K562 (cell line): ENCODE results near the gene SNRPD2. TPM values are rescaled to one million over a fixed set of nuclear protein-coding genes. Genes with fewer than 3 reads are reported as not detected.

Source experiments
- CBX5 ChIP-seq: IDR thresholded peaks from 2 replicates; pipeline ENCODE4 v1.6.1; 2014; ENCODE audit warnings: low read depth, borderline replicate concordance
- ERF ChIP-seq: fragments of 450-650 bp; formaldehyde crosslinking; IDR thresholded peaks from 2 replicates; pipeline ENCODE4 v1.4.0; 2020; ENCODE audit warnings: mild to moderate bottlenecking, mixed read lengths
- ESRRB ChIP-seq: fragments of 250-450 bp; sonication (Bioruptor Pico); IDR thresholded peaks from 2 replicates; pipeline ENCODE4 v1.5.0; 2020; ENCODE audit warnings: mild to moderate bottlenecking, moderate library complexity, borderline replicate concordance
- HDAC2 ChIP-seq: fragments of 450-650 bp; IDR thresholded peaks from 2 replicates; pipeline ENCODE4 v1.6.1; 2016; ENCODE audit warnings: mild to moderate bottlenecking
- KDM5B ChIP-seq: fragments of 200-600 bp; sonication (generic); IDR thresholded peaks from 2 replicates; pipeline ENCODE4 v1.6.1; 2012; ENCODE audit warnings: low read depth, mild to moderate bottlenecking, moderate library complexity, low read length, control low read depth, inconsistent platforms; ENCODE audit not compliant: insufficient replicate concordance
- NEUROD1 ChIP-seq: fragments of 150-350 bp; IDR thresholded peaks from 2 replicates; pipeline ENCODE4 v1.6.1; 2014; ENCODE audit warnings: borderline replicate concordance, low read length, low read depth; ENCODE audit not compliant: partially characterized antibody
- SMARCE1 ChIP-seq: fragments of 450-650 bp; IDR thresholded peaks from 2 replicates; pipeline ENCODE4 v1.7.1; 2016; ENCODE audit warnings: mild to moderate bottlenecking
- TGIF2 ChIP-seq: sonication (generic); formaldehyde crosslinking; IDR thresholded peaks from 2 replicates; pipeline ENCODE4 v1.8.1; 2022; ENCODE audit warnings: mild to moderate bottlenecking, missing genetic modification reagents, moderate library complexity
- polyA plus RNA-seq, 8 experiments: library from polyadenylated mRNA; depleted of rRNA in 4 of 8; stranded (reverse) in 5 of 8; unstranded in 3 of 8; fragments of >200 nt; fragmentation: Nextera tagmentation in 2 of 8; fragmentation: Illumina TruSeq in 1 of 8; extraction: Ambion mirVana in 2 of 8; extraction: Trizol in 1 of 8; gene quantifications; 2 replicates each; pipeline versions ENCODE4 v1.2.1 to v1.2.3, GENCODE V29; 2011 to 2014; ENCODE audit warnings: inconsistent platforms in 1 of 8, missing spikeins in 1 of 8
- total RNA-seq, 7 experiments: library from RNA; depleted of rRNA in 6 of 7; stranded (reverse); fragments of >200 nt in 6 of 7; fragmentation: Illumina TruSeq in 2 of 7; extraction: Trizol in 2 of 7; gene quantifications; 2 replicates each; pipeline versions ENCODE4 v1.2.1 to v1.2.3, GENCODE V29; 2011 to 2021; ENCODE audit warnings: low replicate concordance in 1 of 7
- TF ChIP-seq, protein P1 (sequence below): sonication (generic); formaldehyde crosslinking; IDR thresholded peaks from 2 replicates; pipeline ENCODE4 v1.8.0; 2022; ENCODE audit warnings: mild to moderate bottlenecking, missing genetic modification reagents
- TF ChIP-seq, protein P2 (sequence below): sonication (generic); formaldehyde crosslinking; IDR thresholded peaks from 2 replicates; pipeline ENCODE4 v1.8.1; 2023; ENCODE audit warnings: mild to moderate bottlenecking, missing genetic modification reagents
- TF ChIP-seq, protein P3 (sequence below), 2 experiments: fragments of 450-650 bp; IDR thresholded peaks; 2 replicates each; pipeline ENCODE4 v1.6.1; 2016
- TF ChIP-seq, protein P4 (sequence below): fragments of 450-650 bp; IDR thresholded peaks from 2 replicates; pipeline ENCODE4 v1.6.1; 2014; ENCODE audit warnings: low read depth, mild to moderate bottlenecking, moderate library complexity, borderline replicate concordance
- TF ChIP-seq, protein P5 (sequence below): sonication (generic); formaldehyde crosslinking; IDR thresholded peaks from 2 replicates; pipeline ENCODE4 v1.5.0; 2020; ENCODE audit warnings: missing genetic modification reagents

SNRPD2 gene
- total and polyA plus RNA-seq, 9 of the 15 experiments (the other 6 are each of a cell fraction or from before 2014, with no cell fraction given) = 728 to 4,411 (median 1,029) TPM

DNA sequence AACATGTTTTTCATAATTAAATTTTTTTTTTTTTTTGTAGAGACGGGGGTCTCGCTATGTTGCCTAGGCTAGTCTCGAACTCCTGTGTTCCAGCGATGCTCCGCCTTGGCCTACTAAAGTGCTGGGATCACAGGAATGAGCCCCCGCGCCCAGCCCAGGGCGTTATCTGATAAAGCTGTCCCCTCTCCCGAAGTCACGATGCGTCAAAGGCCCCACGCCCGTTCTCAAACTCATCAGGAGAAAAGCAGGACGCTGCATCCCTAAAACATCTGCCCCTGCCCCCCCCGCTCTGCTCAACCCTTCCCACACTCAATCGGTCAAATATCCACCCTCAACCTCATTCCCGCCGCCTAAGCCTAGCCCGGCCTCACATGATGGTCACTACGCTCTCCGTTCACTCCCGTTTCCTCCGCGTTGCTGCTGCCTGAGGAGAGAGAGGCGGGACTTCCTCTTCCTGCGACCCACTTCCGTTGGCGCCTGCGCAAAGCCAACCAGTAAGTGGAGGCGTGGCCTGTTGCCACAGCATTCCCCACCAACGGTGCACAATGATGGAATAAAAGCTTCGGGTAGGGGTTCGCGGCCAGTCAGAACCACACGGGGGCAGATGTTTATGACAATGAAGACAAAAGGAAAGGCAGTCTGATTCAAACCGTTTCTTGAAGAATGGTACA is at the start of gene SNRPD2 (continued):
- TF ChIP-seq NEUROD1 (peak; percentile 77), HDAC2 (peak; percentile 83; the same call in 1 of the 2 replicates), ERF (0 out of 2 replicates have a peak, but pooled peaks have one; percentile 18), TGIF2 (CRISPR knock-in tag) (no peak), KDM5B (peak; percentile 84), CBX5 (peak; percentile 45; the same call in 1 of the 2 replicates), SMARCE1 (peak; percentile 79; the same call in 1 of the 2 replicates), ESRRB (no peak)
- TF ChIP-seq, protein P1, sequence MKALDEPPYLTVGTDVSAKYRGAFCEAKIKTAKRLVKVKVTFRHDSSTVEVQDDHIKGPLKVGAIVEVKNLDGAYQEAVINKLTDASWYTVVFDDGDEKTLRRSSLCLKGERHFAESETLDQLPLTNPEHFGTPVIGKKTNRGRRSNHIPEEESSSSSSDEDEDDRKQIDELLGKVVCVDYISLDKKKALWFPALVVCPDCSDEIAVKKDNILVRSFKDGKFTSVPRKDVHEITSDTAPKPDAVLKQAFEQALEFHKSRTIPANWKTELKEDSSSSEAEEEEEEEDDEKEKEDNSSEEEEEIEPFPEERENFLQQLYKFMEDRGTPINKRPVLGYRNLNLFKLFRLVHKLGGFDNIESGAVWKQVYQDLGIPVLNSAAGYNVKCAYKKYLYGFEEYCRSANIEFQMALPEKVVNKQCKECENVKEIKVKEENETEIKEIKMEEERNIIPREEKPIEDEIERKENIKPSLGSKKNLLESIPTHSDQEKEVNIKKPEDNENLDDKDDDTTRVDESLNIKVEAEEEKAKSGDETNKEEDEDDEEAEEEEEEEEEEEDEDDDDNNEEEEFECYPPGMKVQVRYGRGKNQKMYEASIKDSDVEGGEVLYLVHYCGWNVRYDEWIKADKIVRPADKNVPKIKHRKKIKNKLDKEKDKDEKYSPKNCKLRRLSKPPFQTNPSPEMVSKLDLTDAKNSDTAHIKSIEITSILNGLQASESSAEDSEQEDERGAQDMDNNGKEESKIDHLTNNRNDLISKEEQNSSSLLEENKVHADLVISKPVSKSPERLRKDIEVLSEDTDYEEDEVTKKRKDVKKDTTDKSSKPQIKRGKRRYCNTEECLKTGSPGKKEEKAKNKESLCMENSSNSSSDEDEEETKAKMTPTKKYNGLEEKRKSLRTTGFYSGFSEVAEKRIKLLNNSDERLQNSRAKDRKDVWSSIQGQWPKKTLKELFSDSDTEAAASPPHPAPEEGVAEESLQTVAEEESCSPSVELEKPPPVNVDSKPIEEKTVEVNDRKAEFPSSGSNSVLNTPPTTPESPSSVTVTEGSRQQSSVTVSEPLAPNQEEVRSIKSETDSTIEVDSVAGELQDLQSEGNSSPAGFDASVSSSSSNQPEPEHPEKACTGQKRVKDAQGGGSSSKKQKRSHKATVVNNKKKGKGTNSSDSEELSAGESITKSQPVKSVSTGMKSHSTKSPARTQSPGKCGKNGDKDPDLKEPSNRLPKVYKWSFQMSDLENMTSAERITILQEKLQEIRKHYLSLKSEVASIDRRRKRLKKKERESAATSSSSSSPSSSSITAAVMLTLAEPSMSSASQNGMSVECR (CRISPR knock-in tag) = peak; percentile 45; the same call in 1 of the 2 replicates
- TF ChIP-seq, protein P2, sequence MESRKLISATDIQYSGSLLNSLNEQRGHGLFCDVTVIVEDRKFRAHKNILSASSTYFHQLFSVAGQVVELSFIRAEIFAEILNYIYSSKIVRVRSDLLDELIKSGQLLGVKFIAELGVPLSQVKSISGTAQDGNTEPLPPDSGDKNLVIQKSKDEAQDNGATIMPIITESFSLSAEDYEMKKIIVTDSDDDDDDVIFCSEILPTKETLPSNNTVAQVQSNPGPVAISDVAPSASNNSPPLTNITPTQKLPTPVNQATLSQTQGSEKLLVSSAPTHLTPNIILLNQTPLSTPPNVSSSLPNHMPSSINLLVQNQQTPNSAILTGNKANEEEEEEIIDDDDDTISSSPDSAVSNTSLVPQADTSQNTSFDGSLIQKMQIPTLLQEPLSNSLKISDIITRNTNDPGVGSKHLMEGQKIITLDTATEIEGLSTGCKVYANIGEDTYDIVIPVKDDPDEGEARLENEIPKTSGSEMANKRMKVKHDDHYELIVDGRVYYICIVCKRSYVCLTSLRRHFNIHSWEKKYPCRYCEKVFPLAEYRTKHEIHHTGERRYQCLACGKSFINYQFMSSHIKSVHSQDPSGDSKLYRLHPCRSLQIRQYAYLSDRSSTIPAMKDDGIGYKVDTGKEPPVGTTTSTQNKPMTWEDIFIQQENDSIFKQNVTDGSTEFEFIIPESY (CRISPR knock-in tag) = peak; percentile 52
- TF ChIP-seq, protein P3, sequence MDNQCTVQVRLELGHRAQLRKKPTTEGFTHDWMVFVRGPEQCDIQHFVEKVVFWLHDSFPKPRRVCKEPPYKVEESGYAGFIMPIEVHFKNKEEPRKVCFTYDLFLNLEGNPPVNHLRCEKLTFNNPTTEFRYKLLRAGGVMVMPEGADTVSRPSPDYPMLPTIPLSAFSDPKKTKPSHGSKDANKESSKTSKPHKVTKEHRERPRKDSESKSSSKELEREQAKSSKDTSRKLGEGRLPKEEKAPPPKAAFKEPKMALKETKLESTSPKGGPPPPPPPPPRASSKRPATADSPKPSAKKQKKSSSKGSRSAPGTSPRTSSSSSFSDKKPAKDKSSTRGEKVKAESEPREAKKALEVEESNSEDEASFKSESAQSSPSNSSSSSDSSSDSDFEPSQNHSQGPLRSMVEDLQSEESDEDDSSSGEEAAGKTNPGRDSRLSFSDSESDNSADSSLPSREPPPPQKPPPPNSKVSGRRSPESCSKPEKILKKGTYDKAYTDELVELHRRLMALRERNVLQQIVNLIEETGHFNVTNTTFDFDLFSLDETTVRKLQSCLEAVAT (IDR thresholded peaks at IDR 0.05) = peak; percentile 41 to 42; a peak in 2 of 4 replicates
- TF ChIP-seq, protein P4, sequence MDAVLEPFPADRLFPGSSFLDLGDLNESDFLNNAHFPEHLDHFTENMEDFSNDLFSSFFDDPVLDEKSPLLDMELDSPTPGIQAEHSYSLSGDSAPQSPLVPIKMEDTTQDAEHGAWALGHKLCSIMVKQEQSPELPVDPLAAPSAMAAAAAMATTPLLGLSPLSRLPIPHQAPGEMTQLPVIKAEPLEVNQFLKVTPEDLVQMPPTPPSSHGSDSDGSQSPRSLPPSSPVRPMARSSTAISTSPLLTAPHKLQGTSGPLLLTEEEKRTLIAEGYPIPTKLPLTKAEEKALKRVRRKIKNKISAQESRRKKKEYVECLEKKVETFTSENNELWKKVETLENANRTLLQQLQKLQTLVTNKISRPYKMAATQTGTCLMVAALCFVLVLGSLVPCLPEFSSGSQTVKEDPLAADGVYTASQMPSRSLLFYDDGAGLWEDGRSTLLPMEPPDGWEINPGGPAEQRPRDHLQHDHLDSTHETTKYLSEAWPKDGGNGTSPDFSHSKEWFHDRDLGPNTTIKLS = 0 out of 2 replicates have a peak, but pooled peaks have one; percentile 56
- TF ChIP-seq, protein P5, sequence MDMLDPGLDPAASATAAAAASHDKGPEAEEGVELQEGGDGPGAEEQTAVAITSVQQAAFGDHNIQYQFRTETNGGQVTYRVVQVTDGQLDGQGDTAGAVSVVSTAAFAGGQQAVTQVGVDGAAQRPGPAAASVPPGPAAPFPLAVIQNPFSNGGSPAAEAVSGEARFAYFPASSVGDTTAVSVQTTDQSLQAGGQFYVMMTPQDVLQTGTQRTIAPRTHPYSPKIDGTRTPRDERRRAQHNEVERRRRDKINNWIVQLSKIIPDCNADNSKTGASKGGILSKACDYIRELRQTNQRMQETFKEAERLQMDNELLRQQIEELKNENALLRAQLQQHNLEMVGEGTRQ = peak; percentile 11; the same call in 1 of the 2 replicates
